ENCODE results near the gene GEMIN4.
"Not testable (repeated sequence)": the region's sequence is repeated elsewhere in the genome, so short reads cannot be mapped to it uniquely, and the experiment has no call there.

GEMIN4 gene

DNA sequence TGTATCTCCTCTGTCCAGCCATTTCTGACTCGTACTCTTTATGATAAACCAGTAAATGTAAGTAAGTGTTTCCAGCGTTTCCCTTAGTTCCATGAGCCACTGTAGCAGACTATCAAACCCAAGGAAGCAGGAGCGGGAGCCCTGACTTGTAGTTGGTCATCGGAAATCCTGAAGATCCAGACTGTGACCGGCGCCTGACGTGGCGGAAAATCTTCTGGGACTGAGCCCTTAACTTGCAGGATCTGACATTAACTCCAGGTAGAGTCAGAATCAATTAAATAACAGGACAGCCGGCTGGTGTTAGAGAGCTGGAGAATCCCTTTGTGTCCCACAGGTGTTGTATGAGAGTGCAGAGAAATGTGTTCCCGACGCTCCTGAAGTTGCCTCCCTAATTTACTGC is 26.0 kb upstream of the GEMIN4 start:
- DNase-seq (ENCODE audit: low read depth in 2 of 2), result no peak

- no peak for DNase-seq (ENCODE audit: low read depth in 2 of 2)
These were observed 22.2 kb upstream of the GEMIN4 start for GRCh38 chr17:774313-774584.

DNA sequence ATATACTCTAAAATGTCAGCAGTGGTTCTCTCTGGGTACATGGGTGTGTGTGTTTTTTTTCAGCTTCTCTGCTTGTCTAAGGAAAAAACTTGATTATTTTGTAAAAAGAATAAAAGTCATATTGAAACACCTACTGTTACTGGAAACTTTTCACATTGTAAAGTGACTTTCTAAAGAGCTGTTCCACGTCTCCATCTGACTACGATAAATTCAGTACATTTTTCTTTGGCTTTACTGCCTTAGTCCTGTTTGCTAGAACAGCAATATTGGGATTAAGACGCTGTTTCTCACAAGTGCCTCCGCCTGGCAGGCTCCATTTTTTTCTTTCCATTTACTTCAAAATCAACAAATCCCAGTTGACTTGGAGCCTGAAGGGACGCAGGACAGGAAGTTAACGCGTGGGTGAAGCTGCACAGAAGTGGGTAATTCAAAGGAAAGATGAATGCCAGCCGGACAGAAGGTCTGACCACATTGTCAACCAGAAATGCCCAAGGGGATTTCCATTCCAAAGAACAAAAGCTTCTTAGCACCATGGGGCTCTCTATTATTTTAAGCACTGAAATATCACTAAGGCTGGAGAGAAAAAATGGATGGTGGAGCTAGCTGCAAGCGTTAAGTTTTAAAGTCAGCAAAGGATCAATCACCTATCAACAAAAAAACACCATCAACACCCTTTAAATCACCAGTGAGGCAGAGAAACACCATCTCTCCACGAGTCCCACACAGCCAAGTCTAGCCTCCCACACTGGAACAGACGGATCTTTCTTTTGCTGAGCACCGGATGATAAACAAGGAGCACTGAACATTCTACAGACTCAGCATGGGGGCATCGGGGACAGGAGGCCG is 21.6 kb upstream of the GEMIN4 start:
- DNase-seq (ENCODE audit: low read depth in 2 of 2), result no peak

DNA sequence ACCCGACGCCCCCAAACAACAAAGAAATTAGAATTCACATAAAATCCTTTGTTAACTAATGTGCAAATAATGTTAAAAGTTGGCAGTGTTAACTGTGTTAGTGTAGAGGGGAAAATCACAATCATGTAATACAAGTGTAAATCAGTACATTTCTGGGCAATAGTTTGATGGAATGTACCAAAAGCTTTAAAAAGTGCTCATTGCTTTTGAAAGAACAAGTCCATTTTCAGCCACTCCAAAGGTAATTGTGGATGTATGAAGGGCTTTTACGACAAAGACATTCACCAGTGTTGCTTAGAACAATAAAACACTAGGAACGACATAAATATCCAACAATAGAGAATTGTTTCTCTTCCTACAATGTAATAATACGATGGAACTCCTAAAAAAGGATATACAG is 21.0 kb upstream of the GEMIN4 start:
- DNase-seq (ENCODE audit: low read depth in 2 of 2), result no peak

GRCh38 chr17:767076-767475 is 15.0 kb upstream of the GEMIN4 start:
- DNase-seq (ENCODE audit: low read depth in 2 of 2), result no peak

- no peak for DNase-seq (ENCODE audit: low read depth in 2 of 2)
These were observed 8.3 kb upstream of the GEMIN4 start for GRCh38 chr17:760371-760770.

- no peak for DNase-seq (ENCODE audit: low read depth in 2 of 2)
These were observed 7.9 kb upstream of the GEMIN4 start for GRCh38 chr17:759964-760363.

GRCh38 chr17:756010-756567 is 4.0 kb upstream of the GEMIN4 start:
- not testable (repeated sequence) for DNase-seq (ENCODE audit: low read depth in 2 of 2)

- not testable (repeated sequence) for DNase-seq (ENCODE audit: low read depth in 2 of 2)
These were observed 3.4 kb upstream of the GEMIN4 start for GRCh38 chr17:755319-755961.

DNA sequence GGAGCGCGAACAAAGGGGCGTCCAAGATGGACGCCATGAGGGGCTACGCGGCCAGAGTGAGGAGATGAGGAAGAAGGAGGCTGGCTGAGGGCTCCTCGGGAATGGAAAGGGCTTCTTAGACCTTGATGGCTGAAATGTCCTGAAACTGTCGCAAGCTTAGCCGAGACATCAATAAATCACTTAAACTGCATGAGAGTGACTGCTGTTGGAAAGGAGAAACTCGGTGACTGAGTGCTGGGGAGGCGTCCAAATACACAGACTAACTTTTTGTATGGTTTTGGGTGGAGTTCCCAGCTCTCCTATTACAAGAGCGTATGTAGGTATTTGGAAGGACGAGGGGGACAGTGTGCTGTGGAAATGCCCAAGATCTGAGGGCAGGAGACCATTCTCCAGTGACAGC is 1.4 kb upstream of the GEMIN4 start:
- no peak for DNase-seq (ENCODE audit: low read depth in 2 of 2)

DNA sequence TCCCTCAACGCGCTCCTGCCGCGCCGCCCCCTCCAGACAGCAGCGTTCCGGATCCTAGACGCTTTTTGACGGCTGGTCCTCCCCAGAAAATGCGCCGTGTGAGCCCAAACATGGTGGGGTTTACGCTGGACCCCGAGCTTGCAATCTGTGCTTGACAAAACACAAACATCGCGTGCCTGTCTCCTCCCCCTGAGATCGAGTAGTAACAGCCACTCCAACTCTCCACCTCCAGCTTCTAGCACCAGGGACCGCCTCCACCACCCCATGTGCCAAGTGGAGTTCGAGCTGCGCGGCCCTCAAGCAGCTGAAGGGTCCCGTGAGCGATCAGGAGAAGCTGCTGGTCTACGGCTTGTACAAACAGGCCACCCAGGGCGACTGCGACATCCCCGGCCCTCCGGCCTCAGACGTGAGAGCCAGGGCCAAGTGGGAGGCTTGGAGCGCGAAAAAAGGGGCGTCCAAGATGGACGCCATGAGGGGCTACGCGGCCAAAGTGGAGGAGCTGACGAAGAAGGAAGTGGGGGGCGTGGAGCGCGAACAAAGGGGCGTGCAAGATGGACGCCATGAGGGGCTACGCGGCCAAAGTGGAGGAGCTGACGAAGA is 656 bp upstream of the GEMIN4 start:
- DNase-seq (ENCODE audit: low read depth in 2 of 2), result no peak

DNA sequence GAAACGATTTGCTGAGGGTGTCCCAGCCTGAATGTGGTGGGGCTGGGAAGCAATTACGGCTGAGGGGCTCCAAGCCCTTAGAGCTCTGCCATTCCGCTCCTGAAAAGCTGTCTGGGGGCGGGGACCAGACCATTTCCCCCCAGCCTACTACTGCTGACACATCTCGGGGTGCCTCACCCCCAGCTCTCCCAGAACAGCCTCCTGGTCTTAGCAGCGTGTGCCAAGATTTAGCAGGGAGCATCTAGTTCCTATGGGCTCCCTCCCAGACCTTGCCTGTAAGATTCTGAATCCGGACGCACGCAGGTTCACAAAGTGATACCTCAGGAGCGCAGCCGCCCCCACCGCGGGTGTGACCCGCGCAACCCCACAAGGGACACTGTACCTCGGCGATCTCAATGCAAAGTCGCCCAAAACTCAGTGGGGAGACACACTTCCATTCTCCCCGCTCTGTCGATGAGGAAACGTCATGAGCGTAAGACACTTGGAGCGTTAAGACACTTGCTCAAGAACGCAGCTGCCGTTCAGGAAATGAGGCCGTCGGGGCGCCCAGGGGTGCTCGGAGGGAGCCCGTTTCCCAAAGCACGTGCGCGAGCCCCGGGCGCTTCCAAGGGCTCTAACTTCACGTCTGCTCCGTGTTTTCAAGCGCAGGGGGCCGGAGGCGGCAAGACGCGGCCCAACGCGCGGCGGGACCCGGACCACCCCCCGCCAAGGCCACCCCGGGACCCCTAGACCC is 629 bp downstream of the GEMIN4 start:
- DNase-seq (ENCODE audit: low read depth in 2 of 2), result peak; percentile 38 to 54

DNA sequence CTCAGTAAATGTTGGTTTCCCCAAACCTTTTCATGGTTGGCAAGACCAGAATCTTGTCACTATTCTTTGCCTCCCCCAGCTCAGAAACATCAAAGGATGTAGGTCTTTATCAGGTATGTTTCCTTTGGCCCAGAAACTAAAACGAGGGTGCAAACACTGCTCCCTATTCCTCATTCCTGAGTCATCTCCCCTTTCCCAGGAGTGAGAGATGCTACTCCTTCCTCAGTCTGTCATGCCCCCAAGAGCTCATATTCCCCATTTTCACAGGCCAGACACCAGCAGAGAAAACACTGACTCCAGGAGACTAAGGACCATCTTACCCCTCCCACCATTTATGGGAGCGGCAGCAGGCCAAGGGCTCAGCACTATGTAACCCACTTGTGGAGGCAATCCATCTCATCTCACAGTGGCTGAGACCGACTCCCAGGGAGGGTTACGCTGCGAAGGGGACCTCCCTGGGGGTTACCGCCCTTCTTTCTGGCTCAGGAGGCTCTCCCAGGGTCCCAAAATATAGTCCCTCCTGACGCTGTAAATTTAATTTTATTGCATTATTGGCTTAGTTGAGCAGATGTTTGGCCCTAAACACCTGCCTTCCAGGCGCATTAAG is 1.5 kb downstream of the GEMIN4 start:
- no peak for DNase-seq (ENCODE audit: low read depth in 2 of 2)

DNA sequence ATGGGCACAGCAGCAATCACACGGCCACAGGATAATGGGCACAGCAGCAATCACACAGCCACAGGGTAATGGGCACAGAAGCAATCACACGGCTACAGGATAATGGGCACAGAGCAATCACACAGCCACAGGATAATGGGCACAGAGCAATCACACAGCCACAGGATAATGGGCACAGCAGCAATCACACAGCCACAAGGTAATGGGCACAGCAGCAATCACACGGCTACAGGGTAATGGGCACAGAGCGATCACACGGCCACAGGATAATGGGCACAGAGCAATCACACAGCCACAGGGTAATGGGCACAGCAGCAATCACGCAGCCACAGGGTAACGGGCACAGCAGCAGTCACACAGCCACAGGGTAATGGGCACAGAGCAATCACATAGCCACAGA is 2.7 kb downstream of the GEMIN4 start:
- not testable (repeated sequence) for DNase-seq (ENCODE audit: low read depth in 2 of 2)

GRCh38 chr17:748604-749003 is 3.5 kb downstream of the GEMIN4 start:
- not testable (repeated sequence) for DNase-seq (ENCODE audit: low read depth in 2 of 2)

DNA sequence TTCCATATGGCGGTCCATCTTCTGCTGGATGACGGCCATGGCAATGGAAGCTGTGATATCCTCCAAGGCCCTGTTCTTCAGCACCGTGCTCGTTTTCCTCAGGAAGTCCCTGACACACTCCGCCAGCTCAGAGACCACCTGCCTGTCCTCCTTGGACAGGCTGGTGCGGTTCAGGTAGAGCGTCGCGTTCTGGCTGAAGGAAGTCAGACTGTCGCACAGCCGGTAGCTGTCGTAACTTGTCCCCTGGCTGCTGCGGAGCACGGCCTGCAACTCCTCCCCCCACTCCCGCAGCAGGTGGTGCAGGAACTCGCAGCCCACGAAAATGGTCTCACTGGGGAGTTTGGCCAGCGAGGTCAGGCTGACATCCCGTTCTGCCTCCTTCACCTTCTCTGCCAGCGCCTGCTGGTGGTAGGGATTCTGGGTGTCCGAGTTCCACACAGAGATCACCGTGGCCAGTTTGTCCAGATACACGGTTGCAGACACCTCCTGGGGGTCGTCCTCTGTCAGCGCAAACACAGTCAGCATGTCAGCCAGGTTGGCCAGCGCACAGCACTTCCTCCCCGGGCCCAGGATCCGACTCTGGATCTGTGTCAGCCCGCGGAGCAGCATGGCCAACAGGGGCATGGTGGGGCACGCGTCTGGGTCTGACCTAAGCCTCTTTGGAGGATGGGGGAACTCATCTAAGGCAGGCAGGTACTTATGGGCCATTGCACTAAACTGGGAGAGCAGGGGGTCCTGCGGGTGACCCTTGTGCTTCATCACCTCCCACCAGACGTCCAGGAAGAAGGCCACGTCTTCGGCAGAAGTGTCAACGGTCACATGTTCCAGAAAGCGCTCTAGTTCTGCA is 5.1 kb downstream of the GEMIN4 start:
- DNase-seq (ENCODE audit: low read depth in 2 of 2), result no peak

DNA sequence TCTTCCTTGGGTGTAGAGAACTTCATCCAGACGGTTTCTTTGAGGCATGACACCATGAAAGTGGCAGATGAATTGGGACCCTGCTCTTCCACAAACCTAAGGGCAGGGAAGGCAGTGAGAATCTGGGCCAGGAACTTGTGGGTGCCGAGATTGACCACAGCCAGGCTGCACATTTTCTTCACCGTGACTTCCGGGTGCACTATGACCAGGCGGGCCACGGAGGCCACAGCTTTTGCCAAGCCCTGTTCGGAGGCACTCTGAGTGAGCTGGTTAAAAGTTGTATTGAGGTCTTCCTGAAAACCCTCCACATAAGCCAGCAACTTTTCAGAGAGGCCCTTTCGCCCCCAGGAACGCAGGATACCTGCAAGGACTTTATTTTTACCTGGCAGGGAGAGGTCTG is 5.9 kb downstream of the GEMIN4 start:
- no peak for DNase-seq (ENCODE audit: low read depth in 2 of 2)

- no peak for DNase-seq (ENCODE audit: low read depth in 2 of 2)
These were observed 6.7 kb downstream of the GEMIN4 start for GRCh38 chr17:745406-745805.

GRCh38 chr17:744937-745336 is 7.1 kb downstream of the GEMIN4 start:
- no peak for DNase-seq (ENCODE audit: low read depth in 2 of 2)

GRCh38 chr17:743139-743538 is 8.9 kb downstream of the GEMIN4 start:
- DNase-seq (ENCODE audit: low read depth in 2 of 2), result no peak
